Measurements from ENCODE around the gene TSPAN31.
"Not testable (repeated sequence)": the region's sequence is repeated elsewhere in the genome, so short reads cannot be mapped to it uniquely, and the experiment has no call there.

TSPAN31 gene

GRCh38 chr12:57770734-57771133 is 25.9 kb downstream of the TSPAN31 start:
- DNase-seq: no peak

GRCh38 chr12:57771236-57771872 is 26.5 kb downstream of the TSPAN31 start:
- DNase-seq: peak; percentile 58

GRCh38 chr12:57771873-57772428 is 27.1 kb downstream of the TSPAN31 start, which contains the start of gene METTL1:
Gene METTL1, minus strand, starts transcription at chr12:57772105. Its CDS starts 22 bp downstream, at chr12:57772083.
- peak; percentile 65 for DNase-seq

GRCh38 chr12:57772429-57773322 is 27.8 kb downstream of the TSPAN31 start, which contains the start of gene EEF1AKMT3:
Gene EEF1AKMT3, plus strand, starts transcription at chr12:57772614. Its CDS starts 111 bp downstream, at chr12:57772725.
- no peak for DNase-seq

GRCh38 chr12:57774634-57775033 is 29.8 kb downstream of the TSPAN31 start:
- not testable (repeated sequence) for DNase-seq

GRCh38 chr12:57775044-57775443 is 30.2 kb downstream of the TSPAN31 start:
- no peak for DNase-seq

GRCh38 chr12:57775563-57776246 is 30.9 kb downstream of the TSPAN31 start:
- DNase-seq: no peak

- DNase-seq: no peak
Observed at GRCh38 chr12:57776247-57776587, 31.4 kb downstream of the TSPAN31 start.

- no peak for DNase-seq
Observed at GRCh38 chr12:57777367-57777766, 32.5 kb downstream of the TSPAN31 start.

GRCh38 chr12:57777911-57778310 is 33.1 kb downstream of the TSPAN31 start:
- DNase-seq: no peak

- DNase-seq: no peak
Observed at GRCh38 chr12:57779736-57780135, 34.9 kb downstream of the TSPAN31 start.

- DNase-seq: no peak
Observed at GRCh38 chr12:57780284-57780897, 35.6 kb downstream of the TSPAN31 start.

GRCh38 chr12:57781244-57781643 is 36.4 kb downstream of the TSPAN31 start:
- DNase-seq: no peak

- no peak for DNase-seq
Observed at GRCh38 chr12:57781801-57782200, 37.0 kb downstream of the TSPAN31 start.

- no peak for DNase-seq
Observed at GRCh38 chr12:57782243-57782607, 37.4 kb downstream of the TSPAN31 start.

- peak; percentile 83 for DNase-seq
Observed at GRCh38 chr12:57782608-57783465, 38.0 kb downstream of the TSPAN31 start, which contains the start of gene TSFM. Gene TSFM, plus strand, starts transcription at chr12:57782787. Its CDS starts 15 bp downstream, at chr12:57782802.

GRCh38 chr12:57783466-57783801 is 38.6 kb downstream of the TSPAN31 start:
- no peak for DNase-seq

- DNase-seq: no peak
Observed at GRCh38 chr12:57783861-57784260, 39.0 kb downstream of the TSPAN31 start.

- no peak for DNase-seq
Observed at GRCh38 chr12:57793920-57794319, 49.1 kb downstream of the TSPAN31 start.

- DNase-seq: no peak
Observed at GRCh38 chr12:57795354-57795753, 50.5 kb downstream of the TSPAN31 start.

- DNase-seq: no peak
Observed at GRCh38 chr12:57796996-57797395, 52.2 kb downstream of the TSPAN31 start.

GRCh38 chr12:57797933-57798332 is 53.1 kb downstream of the TSPAN31 start:
- no peak for DNase-seq

Data from NCI-H2029 treated with DMSO at 0.1 percent for 48 hours (cell line).